Measurements from ENCODE around the gene TBC1D2. TPM values are rescaled to one million over a fixed set of nuclear protein-coding genes. Genes with fewer than 3 reads are reported as not detected.

The TBC1D2 gene
- total and polyA plus RNA-seq, 2 of the 13 experiments (the other 11 are each of a cell fraction or from before 2014, with no cell fraction given) = 2.0 to 2.8 TPM

DNA sequence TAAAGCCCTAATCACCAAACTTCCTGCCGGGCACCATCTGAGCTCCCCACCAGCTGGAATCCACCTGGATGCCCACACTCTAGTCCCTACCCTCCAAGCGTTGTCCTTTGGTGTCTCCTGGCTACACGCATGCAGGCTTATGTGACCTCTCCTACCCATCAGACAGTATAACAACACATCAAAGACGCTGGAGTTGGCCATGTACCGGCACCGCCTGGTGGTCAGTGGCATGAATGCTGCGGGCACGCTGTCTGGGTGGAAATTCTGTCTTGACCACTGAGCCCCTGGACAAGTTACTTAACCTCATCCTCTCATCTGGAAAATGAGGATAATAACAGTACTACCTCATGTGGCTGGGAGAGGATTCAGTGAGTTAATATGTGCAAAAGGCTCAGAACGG, 39.6 kb downstream of the TBC1D2 start (continued):
- no peak for TF ChIP-seq CREB3 (CRISPR knock-in tag; IDR thresholded peaks at IDR 0.05)
- no peak for TF ChIP-seq SNRNP70 (IDR thresholded peaks at IDR 0.05; ENCODE audit: low read depth, low read length)
- no peak for TF ChIP-seq SIX4 (CRISPR knock-in tag; IDR thresholded peaks at IDR 0.05)
- no peak for TF ChIP-seq PITX1 (CRISPR knock-in tag; IDR thresholded peaks at IDR 0.05)
- TF ChIP-seq, protein P1, sequence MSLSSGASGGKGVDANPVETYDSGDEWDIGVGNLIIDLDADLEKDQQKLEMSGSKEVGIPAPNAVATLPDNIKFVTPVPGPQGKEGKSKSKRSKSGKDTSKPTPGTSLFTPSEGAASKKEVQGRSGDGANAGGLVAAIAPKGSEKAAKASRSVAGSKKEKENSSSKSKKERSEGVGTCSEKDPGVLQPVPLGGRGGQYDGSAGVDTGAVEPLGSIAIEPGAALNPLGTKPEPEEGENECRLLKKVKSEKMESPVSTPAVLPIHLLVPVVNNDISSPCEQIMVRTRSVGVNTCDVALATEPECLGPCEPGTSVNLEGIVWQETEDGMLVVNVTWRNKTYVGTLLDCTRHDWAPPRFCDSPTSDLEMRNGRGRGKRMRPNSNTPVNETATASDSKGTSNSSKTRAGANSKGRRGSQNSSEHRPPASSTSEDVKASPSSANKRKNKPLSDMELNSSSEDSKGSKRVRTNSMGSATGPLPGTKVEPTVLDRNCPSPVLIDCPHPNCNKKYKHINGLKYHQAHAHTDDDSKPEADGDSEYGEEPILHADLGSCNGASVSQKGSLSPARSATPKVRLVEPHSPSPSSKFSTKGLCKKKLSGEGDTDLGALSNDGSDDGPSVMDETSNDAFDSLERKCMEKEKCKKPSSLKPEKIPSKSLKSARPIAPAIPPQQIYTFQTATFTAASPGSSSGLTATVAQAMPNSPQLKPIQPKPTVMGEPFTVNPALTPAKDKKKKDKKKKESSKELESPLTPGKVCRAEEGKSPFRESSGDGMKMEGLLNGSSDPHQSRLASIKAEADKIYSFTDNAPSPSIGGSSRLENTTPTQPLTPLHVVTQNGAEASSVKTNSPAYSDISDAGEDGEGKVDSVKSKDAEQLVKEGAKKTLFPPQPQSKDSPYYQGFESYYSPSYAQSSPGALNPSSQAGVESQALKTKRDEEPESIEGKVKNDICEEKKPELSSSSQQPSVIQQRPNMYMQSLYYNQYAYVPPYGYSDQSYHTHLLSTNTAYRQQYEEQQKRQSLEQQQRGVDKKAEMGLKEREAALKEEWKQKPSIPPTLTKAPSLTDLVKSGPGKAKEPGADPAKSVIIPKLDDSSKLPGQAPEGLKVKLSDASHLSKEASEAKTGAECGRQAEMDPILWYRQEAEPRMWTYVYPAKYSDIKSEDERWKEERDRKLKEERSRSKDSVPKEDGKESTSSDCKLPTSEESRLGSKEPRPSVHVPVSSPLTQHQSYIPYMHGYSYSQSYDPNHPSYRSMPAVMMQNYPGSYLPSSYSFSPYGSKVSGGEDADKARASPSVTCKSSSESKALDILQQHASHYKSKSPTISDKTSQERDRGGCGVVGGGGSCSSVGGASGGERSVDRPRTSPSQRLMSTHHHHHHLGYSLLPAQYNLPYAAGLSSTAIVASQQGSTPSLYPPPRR (CRISPR knock-in tag; IDR thresholded peaks at IDR 0.05; ENCODE audit: borderline replicate concordance) = no peak
- no peak for TF ChIP-seq MIER3 (CRISPR knock-in tag; IDR thresholded peaks at IDR 0.05; ENCODE audit: borderline replicate concordance)
- TF ChIP-seq MYC (CRISPR knock-in tag; IDR thresholded peaks at IDR 0.05; ENCODE audit: borderline replicate concordance) = no peak
- no peak for TF ChIP-seq STAT5B (CRISPR knock-in tag; IDR thresholded peaks at IDR 0.05)
- peak; percentile 77 for TF ChIP-seq STAG1 (CRISPR knock-in tag; IDR thresholded peaks at IDR 0.05)
- no peak for TF ChIP-seq ZC3H13 (CRISPR knock-in tag; IDR thresholded peaks at IDR 0.05)
- no peak for TF ChIP-seq KAT8 (CRISPR knock-in tag; IDR thresholded peaks at IDR 0.05)
- no peak for TF ChIP-seq HNF1A (IDR thresholded peaks at IDR 0.05; ENCODE audit: low read depth)
- TF ChIP-seq HNF1A (CRISPR knock-in tag; IDR thresholded peaks at IDR 0.05; ENCODE audit: borderline replicate concordance) = no peak
- peak; percentile 23; the same call in 1 of the 2 replicates for TF ChIP-seq SALL1 (CRISPR knock-in tag; IDR thresholded peaks at IDR 0.05)
- TF ChIP-seq THAP11 (CRISPR knock-in tag; IDR thresholded peaks at IDR 0.05) = no peak
- no peak for TF ChIP-seq HMGXB4 (CRISPR knock-in tag; IDR thresholded peaks at IDR 0.05; ENCODE audit: borderline replicate concordance in 1 of 2, low read depth in 1 of 2)

All from HepG2 (cell line).